H1 (cell line): ENCODE measurements around the gene TFAP2C.
"Not testable (repeated sequence)": the region's sequence is repeated elsewhere in the genome, so short reads cannot be mapped to it uniquely, and the experiment has no call there.

ENCODE experiments used
- CEBPB ChIP-seq: IDR thresholded peaks from 2 replicates; pipeline ENCODE4 v1.6.1; 2012; ENCODE audit warnings: low read depth, low read length
- JUN ChIP-seq: IDR thresholded peaks from 2 replicates; pipeline ENCODE4 v1.6.1; 2011; ENCODE audit warnings: low read depth, mild to moderate bottlenecking, improper control_type of control experiment, low read length
- SIRT6 ChIP-seq: IDR thresholded peaks from one replicate; pipeline ENCODE4 v1.7.1; 2012; ENCODE audit warnings: low read length, inconsistent platforms

DNA sequence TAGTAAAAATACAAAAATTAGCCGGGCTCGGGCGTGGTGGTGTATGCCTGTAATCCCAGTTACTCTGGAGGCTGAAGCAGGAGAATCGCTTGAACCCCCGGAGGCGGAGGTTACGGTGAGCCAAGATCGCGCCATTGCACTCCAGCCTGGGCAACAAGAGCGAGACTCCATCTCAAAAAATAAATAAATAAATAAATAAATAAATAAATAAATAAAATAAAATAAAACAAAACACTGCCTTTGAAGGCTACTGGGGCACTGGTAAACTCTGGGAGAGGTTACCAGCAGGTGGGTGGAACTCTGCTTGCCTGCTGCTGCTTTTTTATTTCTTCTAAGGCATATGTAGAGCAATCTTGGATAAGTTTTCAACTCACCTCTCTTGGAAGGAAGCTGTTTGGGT, 5.2 kb upstream of the TFAP2C start:
- TF ChIP-seq JUN, CEBPB, SIRT6: not testable (repeated sequence)
